NT2/D1 (cell line): ENCODE measurements around the gene CHFR.

Experiments used
- YY1 ChIP-seq: IDR thresholded peaks from 2 replicates; pipeline ENCODE4 v1.6.1; 2011; ENCODE audit not compliant: insufficient read length, insufficient read depth
- ZNF274 ChIP-seq: IDR thresholded peaks from 2 replicates; pipeline ENCODE4 v1.6.1; 2011; ENCODE audit warnings: mild to moderate bottlenecking, low read depth, low read length

DNA sequence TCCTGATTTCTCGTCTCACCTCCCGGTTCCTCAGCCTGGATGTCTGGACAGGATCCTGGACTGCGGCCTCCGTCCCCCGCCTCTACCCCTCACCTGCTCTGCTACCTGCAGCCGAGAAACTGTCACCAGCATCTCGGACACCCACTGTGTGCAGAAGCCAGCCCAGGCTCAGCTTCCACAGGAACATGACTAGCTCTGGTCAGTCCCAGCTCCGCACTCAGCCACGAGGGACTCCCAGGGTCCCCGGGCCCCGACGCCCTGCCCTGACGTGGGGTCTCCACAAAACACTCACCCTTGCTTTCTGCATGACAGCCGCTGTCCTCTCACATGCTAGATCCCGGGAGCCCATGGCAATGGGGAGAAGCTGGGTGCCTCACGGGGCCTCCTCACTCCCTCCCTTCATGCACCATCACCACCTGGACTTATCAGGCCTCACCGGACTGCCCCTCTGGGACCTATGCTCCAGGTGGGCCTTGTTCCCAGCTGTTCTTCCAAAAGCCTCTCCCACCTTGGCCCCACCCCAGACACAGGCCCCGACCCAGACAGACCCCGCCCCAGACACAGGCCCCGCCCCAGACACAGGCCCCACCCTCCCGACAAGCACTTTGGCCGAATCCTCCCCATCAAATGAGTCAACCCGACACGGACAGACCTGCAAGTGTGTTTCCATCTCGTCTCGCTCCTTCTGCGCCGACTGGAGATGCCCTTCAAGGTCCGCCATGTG, 98.9 kb downstream of the CHFR start:
- TF ChIP-seq YY1, result no peak
- TF ChIP-seq ZNF274, result no peak
